RWPE2 (cell line): Measurements from ENCODE around the gene NTHL1.

Experiments
- ATAC-seq: fragments of 200-7000 bp; cut with Tn5 transposase; 3 replicates; pipeline ENCODE4 v1.9.1; 2021; ENCODE audit warnings: low read depth
- DNase-seq: peaks from one replicate; pipeline ENCODE4 v3.0.0-alpha.2; 2020; ENCODE audit warnings: low spot score
- H3K27ac ChIP-seq: fragments of 450-650 bp; 2 replicates; pipeline ENCODE4 v1.5.1; 2017; ENCODE audit warnings: mild to moderate bottlenecking; ENCODE audit not compliant: poor library complexity, severe bottlenecking
- H3K27me3 ChIP-seq: fragments of 250-450 bp; sonication (Bioruptor Pico); 2 replicates; pipeline ENCODE4 v1.5.1; 2021; ENCODE audit warnings: mild to moderate bottlenecking, moderate library complexity; ENCODE audit not compliant: insufficient read depth, poor library complexity, severe bottlenecking
- H3K36me3 ChIP-seq: fragments of 250-450 bp; sonication (Bioruptor Pico); 2 replicates; pipeline ENCODE4 v1.5.1; 2020; ENCODE audit warnings: low read depth, mild to moderate bottlenecking, moderate library complexity
- H3K4me1 ChIP-seq: fragments of 250-450 bp; sonication (Bioruptor Pico); 2 replicates; pipeline ENCODE4 v1.5.1; 2021; ENCODE audit warnings: mild to moderate bottlenecking, moderate library complexity; ENCODE audit not compliant: insufficient read depth, poor library complexity, severe bottlenecking
- H3K4me3 ChIP-seq: fragments of 250-450 bp; sonication (Bioruptor Pico); 2 replicates; pipeline ENCODE4 v1.5.1; 2021; ENCODE audit warnings: mild to moderate bottlenecking, moderate library complexity; ENCODE audit not compliant: severe bottlenecking
- H3K9me3 ChIP-seq: fragments of 250-450 bp; sonication (Bioruptor Pico); 2 replicates; pipeline ENCODE4 v1.5.1; 2021; ENCODE audit warnings: mild to moderate bottlenecking, moderate library complexity; ENCODE audit not compliant: severe bottlenecking
- CTCF ChIP-seq: fragments of 450-650 bp; IDR thresholded peaks from one replicate; pipeline ENCODE4 v1.5.1; 2017; ENCODE audit warnings: mild to moderate bottlenecking, moderate library complexity; ENCODE audit not compliant: poor library complexity, severe bottlenecking

Gene NTHL1

GRCh38 chr16:2064368-2064945 lies 16.8 kb upstream of the NTHL1 start:
- no peak for TF ChIP-seq CTCF
- ATAC-seq (no peak), DNase-seq (no peak)
- no peak overlapping the region for H3K4me3 ChIP-seq
- no peak overlapping the region for H3K27ac ChIP-seq
- no peaks in the 10 kb centered on the region for H3K27me3 ChIP-seq
- H3K4me1 ChIP-seq = no peaks in the 10 kb centered on the region
- peaks cover 29% of the 10 kb centered on the region for H3K36me3 ChIP-seq
- H3K9me3 ChIP-seq = no peaks in the 10 kb centered on the region

GRCh38 chr16:2063861-2064260 lies 16.2 kb upstream of the NTHL1 start:
- no peaks in the 10 kb centered on the region for H3K4me1 ChIP-seq
- peaks cover 29% of the 10 kb centered on the region for H3K36me3 ChIP-seq
- DNase-seq (no peak), ATAC-seq (no peak)
- no peak for TF ChIP-seq CTCF
- no peaks in the 10 kb centered on the region for H3K27me3 ChIP-seq
- H3K4me3 ChIP-seq = no peak overlapping the region
- H3K9me3 ChIP-seq = no peaks in the 10 kb centered on the region
- no peak overlapping the region for H3K27ac ChIP-seq

GRCh38 chr16:2062801-2063200 lies 15.2 kb upstream of the NTHL1 start:
- no peak for TF ChIP-seq CTCF
- no peak for DNase-seq
- no peak for ATAC-seq
- H3K36me3 ChIP-seq = peaks cover 23% of the 10 kb centered on the region
- H3K27me3 ChIP-seq = no peaks in the 10 kb centered on the region
- H3K27ac ChIP-seq = no peak overlapping the region
- H3K4me3 ChIP-seq = no peak overlapping the region
- no peaks in the 10 kb centered on the region for H3K4me1 ChIP-seq
- no peaks in the 10 kb centered on the region for H3K9me3 ChIP-seq

- Histone ChIP-seq H3K4me1 (no peaks in the 10 kb centered on the region), H3K36me3 (peaks cover 23% of the 10 kb centered on the region), H3K27me3 (no peaks in the 10 kb centered on the region), H3K27ac (no peak overlapping the region), H3K9me3 (no peaks in the 10 kb centered on the region), H3K4me3 (no peak overlapping the region)
- TF ChIP-seq CTCF = no peak
- DNase-seq (no peak), ATAC-seq (no peak)
Measured at GRCh38 chr16:2061526-2061925, 13.9 kb upstream of the NTHL1 start.

GRCh38 chr16:2061023-2061422 lies 13.4 kb upstream of the NTHL1 start:
- peaks cover 19% of the 10 kb centered on the region for H3K36me3 ChIP-seq
- H3K27ac ChIP-seq = no peak overlapping the region
- H3K27me3 ChIP-seq = no peaks in the 10 kb centered on the region
- H3K9me3 ChIP-seq = no peaks in the 10 kb centered on the region
- no peaks in the 10 kb centered on the region for H3K4me1 ChIP-seq
- ATAC-seq (no peak), DNase-seq (no peak)
- H3K4me3 ChIP-seq = no peak overlapping the region
- TF ChIP-seq CTCF = no peak
